ENCODE data around the gene SMARCA2.

- TF ChIP-seq CEBPB (IDR thresholded peaks at IDR 0.05) = no peak
- TF ChIP-seq CTCF (IDR thresholded peaks at IDR 0.05) = no peak
Measured at GRCh38 chr9:2039294-2040180, 24.4 kb downstream of the SMARCA2 start.

All from A549 (cell line).